Endometrial microvascular endothelial cells (primary cell): Measurements from ENCODE around the gene ARMS2. TPM values are rescaled to one million over a fixed set of nuclear protein-coding genes. Genes with fewer than 3 reads are reported as not detected.

ENCODE experiments used
- in situ Hi-C: cut with HindIII; loops from 2 replicates; pipeline ENCODE4 v1.10.0; 2017; ENCODE audit warnings: low sequenced_read_pairs, low pct_unique_long_range_greater_than_20kb; ENCODE audit errors: inconsistent ontology term
- total RNA-seq: library from RNA; depleted of rRNA; stranded (reverse); fragments of >200 nt; gene quantifications from one replicate; pipeline ENCODE4 v1.2.3, GENCODE V29; 2015; ENCODE audit errors: inconsistent ontology term

Gene ARMS2
- total RNA-seq, 1 donor from 2014 or later, result not detected

DNA sequence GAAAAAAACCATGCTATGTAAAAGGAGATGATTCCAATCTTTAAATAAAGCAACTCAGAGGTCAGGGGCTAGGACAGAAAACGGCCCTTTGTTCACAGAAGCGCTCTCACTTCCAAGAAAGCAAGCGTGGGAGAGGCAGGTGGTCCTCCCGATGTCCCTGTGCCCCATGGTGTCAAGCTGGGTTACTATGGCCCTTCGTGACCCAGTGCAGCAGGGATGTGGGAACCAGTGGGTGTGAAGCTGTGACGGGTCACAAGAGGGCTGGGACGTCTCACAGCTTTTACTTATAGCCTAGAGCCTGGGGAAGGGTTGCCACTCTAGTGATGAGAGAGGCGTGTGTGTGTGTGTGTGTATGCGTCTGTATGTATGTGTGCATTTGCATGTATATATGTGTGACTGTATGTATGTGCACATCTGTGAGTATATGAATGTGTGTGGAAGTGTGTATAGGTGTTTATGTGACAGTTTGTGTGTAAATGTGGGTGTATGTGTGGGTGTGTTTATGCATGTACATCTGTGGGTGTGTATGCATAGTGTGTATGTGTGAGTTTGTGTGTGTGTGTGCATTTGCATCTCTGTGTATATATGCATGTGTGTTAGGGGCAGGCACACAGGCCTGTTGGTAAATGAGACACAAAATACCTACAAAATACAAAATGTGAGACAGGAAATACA lies 32.1 kb downstream of the ARMS2 start:
- in situ Hi-C loops, result no loop called here

DNA sequence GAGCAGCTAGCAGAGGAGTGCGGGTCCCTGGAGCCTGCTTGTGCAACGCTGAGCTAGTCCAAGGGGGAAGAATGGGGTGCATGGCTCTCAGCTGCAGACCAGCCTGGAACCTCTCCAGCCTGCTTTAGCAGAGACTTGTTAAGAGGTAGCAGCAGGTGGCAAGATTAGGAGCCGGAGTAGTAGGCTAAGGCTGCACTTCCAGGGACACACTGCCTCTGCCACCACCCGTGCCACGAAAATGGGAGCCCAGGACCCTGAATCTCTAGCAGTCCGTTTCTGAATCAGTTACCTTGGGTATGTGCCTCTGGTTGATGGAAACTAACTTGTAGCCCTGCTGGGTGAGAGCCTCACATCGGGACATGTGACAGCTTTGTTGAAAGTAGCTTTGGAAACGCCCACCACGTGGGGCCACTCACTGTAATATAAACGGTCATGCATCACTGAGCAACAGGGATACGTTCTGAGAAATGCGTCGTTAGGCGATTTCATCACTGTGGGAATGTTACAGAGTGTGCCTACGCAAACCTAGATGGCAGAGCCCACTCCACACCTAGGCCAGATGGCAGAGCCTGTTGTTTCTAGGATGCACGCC lies 32.8 kb downstream of the ARMS2 start:
- in situ Hi-C loops, result no loop called here

DNA sequence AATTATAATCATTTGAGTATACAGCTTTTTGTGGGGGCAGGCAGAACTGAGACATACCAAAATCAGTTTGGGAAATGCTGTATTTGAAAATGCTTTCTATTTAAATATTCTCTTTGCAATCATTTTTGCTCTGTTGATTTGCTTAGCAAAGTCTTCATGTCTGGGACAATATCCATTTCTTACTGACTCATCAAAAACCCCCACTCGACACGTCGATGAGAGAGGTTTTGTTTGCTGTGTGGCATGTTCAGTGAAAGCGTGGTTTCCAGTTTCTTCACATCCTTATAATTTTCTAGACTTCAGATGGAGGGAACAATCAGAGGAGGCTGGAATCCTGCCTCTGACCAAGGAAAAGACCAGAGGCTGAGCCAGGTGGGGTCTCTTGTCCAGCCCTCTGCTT lies 35.8 kb downstream of the ARMS2 start:
- in situ Hi-C loops, result no loop called here

DNA sequence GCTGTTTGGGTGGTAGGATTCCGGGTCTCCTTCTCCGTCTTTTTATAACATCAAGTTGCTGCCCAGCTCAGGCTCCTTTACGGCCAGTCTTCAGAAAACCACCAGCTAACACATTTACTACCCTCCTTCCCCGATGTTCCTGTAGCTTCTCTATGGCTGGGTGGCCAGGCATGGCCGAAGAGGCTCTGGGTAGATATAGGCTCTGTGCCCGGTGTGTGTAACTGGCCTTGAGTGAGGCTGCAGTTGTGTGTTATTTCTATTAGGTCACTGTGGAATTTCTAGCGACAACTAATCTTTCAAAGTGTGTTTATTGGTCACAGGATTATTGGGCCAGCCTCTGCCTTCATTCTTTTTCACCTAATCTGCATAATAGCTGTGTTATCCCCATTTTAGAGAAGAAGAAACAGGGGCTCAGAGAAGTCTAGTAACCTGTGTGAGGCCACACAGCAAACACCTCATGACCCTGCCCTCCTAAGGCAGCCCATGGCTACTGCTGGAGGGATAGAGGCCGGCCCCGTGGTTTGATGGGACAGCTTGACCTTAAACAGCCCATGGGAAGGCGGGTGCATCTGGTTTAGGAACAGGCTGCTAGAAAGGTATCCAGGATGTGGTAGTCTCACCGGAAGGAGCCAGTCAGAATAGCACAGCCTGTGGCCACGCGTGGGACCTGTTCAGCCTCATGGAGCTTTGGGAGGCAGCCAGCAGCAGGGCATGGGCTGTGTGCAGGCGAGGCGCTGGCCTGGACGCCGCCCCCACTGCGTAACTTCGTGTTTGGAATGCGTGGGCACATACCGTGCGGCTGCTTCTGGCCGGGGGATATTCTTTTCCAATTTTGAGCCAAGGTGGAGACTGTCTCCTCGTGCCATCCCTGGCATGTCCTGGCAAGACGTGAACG lies 36.6 kb downstream of the ARMS2 start:
- in situ Hi-C loops, result no loop called here

DNA sequence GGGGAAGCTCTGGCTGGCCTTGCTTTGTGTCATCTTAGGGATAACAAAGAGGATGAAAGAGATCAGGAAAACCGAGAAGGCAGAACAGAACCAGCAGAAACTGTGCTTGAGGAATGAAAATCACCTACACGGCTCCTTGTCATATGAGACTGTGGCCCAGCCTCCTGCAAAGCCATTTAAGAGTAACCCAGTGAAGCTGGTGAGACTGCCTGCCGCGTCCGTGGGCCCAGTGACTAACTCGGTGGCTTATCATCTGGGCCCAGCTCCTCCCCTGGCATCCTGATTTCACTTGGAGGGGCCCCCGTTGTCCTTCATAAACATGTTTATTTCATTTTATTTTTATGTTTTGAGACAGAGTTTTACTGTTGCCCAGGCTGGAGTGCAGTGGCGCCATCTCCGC lies 37.6 kb downstream of the ARMS2 start:
- in situ Hi-C loops, result no loop called here

- in situ Hi-C loops, result no loop called here
Observed at GRCh38 chr10:122492999-122493481, 38.6 kb downstream of the ARMS2 start.

- in situ Hi-C loops, result no loop called here
Observed at GRCh38 chr10:122493761-122494160, 39.3 kb downstream of the ARMS2 start.

DNA sequence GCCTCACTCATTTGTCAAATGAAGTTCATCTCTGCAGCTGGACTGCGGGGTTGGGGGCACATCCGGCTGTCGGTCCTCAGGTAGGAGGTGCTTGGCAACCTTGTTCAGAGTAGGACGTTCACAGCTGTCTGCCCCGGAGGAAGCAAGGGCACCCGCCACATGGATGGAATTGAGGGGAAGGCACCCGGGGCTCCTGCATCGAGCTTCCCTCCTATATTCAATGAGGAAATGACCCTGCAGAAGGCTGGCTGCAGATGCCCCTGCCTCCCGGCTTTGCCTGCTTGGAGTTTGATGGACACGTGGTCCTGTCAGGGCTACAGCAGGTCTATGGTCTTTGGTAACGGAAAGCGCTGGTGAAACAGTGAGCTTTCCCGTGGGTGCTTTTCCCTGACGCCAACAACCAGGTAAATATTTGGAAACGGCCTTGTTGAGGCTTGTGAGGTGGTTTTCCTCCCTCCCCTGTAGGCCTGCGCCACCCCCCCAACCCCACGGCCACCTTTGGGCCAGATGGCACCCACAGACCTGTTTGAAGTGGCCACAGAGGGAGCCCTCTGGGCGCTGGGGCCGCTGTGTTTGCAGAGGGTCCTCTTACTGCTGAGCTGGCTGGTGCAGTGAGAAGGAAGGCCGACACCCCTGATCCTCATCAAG lies 39.8 kb downstream of the ARMS2 start:
- in situ Hi-C loops, result no loop called here

- in situ Hi-C loops, result no loop called here
Observed at GRCh38 chr10:122494833-122495232, 40.4 kb downstream of the ARMS2 start.

- in situ Hi-C loops, result no loop called here
Observed at GRCh38 chr10:122495406-122496340, 41.2 kb downstream of the ARMS2 start.

DNA sequence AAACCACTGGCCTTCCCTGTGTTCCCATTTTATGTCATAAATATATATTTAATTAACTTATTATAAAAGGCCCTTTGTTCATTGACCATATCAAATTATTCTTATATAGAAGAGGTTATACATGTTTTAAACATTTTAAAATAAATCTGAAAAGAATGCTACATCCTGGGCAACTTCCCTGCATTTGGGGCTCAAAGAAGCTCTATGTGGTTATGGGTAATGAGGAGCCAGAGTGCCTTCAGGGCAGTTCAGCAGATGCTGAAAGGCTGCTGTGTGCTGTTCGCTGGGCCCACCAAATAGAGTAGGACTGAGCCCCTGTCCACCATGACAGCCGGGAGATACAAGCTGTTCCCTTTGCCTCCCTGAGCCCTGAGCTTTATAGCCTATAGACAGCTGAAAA lies 42.8 kb downstream of the ARMS2 start:
- in situ Hi-C loops, result no loop called here

DNA sequence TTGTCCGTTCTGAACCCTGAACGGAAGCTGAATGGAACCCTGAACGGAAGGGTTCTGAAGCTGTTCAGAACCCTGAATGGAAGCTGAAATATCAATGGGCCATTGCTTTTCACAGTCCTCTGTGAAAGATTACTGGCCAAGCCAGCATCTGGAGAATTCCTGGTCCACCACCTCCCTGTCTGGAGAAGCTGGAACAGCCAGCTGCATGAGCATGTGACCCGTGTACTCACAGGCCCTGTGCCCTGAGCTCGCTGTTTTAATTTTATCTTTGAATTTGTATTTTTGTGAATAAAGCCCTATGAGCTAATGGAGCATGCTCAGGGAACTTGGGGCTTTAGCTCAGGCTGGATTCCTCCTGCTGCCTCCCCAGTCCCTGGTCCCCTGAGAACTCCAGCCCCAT lies 44.1 kb downstream of the ARMS2 start:
- in situ Hi-C loops, result no loop called here

DNA sequence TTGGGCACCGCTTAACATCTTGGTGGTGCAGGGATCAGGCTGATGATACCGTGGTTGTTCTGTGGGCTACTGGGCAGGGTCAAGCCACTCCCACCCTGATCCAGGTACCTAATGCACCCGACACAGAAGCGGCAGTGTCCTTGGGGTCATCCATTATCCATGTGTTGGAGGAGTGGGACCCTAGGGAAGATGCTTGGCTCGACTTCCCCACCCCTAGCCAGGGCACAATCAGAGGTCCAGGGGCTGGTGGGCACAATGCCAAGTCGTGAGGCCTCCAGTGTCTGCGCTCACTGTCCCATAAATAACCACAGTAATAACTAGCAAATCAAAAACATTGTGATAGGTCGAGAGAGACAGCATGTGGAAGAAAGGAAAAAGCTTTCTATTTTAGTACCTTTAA lies 44.6 kb downstream of the ARMS2 start:
- in situ Hi-C loops, result no loop called here

- in situ Hi-C loops, result no loop called here
Observed at GRCh38 chr10:122499491-122499941, 45.1 kb downstream of the ARMS2 start.

GRCh38 chr10:122500194-122500593 lies 45.7 kb downstream of the ARMS2 start:
- in situ Hi-C loops, result no loop called here

DNA sequence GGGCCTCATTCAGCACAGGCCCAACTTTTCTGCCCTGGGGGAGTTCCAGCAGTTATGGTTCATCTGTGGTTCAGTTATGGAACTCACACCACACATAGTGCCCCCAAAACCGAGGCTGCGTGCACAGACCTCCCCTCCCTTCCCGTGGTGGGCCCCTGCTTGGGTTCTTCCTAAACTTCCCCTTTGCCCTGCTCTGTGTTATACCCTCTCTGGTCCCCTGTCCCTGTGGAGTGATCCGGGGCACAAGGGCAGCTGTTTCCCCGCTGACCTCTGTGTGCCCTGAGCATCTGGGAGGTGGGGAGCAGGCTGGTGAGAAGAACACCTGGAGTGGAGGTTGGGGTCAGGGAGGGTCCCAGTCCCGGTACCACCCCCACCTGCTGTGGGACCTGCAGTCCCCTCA lies 46.3 kb downstream of the ARMS2 start:
- in situ Hi-C loops, result no loop called here

DNA sequence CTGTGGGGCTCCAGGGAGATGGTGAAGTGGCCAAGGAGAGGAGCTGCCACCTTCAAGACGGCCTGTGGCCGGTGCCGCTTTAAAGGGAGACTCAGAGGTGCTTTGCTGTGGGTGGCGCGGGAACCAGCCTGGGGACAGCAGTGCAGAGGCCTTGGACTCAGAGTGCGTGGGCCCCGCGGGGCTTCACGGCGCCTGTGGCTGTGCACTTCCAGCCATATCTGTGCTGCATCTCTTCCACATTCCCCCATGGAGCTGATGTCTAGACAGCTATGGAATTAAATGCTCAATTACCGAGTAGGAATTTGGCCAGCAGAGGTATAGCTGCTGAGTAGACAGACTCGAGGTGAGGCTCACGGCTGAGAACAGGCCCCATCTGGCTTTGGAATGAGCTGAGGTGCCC lies 48.6 kb downstream of the ARMS2 start:
- in situ Hi-C loops, result no loop called here

GRCh38 chr10:122503886-122504609 lies 49.6 kb downstream of the ARMS2 start:
- in situ Hi-C loops, result no loop called here
